Astrocyte (in vitro differentiated cells and primary cell): Measurements from ENCODE around the gene LGALS3. TPM values are rescaled to one million over a fixed set of nuclear protein-coding genes. Genes with fewer than 3 reads are reported as not detected.

Experiments
- DNase-seq: peaks from one replicate; pipeline ENCODE4 v3.0.0-alpha.2; 2010; ENCODE audit warnings: low read depth
- FAIRE-seq: peaks from 2 replicates; lab custom pipeline; 2011; peaks lifted over from hg19 to GRCh38; lab: Jason Lieb, UNC
- H2AFZ ChIP-seq: 2 replicates; pipeline ENCODE4 v1.6.0; 2012; ENCODE audit warnings: low read depth, low read length, inconsistent platforms
- H3K27ac ChIP-seq: 2 replicates; pipeline ENCODE4 v1.5.1; 2011; ENCODE audit warnings: low read depth, low read length, inconsistent platforms
- H3K27me3 ChIP-seq: 2 replicates; pipeline ENCODE4 v1.6.0; 2011; ENCODE audit warnings: low read length, inconsistent platforms; ENCODE audit not compliant: insufficient read depth
- H3K36me3 ChIP-seq: 2 replicates; pipeline ENCODE4 v1.5.1; 2011; ENCODE audit warnings: low read length, inconsistent platforms; ENCODE audit not compliant: insufficient read depth
- H3K4me1 ChIP-seq: 2 replicates; pipeline ENCODE4 v1.5.1; 2011; ENCODE audit warnings: low read length, inconsistent platforms; ENCODE audit not compliant: insufficient read depth
- H3K4me2 ChIP-seq: 2 replicates; pipeline ENCODE4 v1.6.0; 2012; ENCODE audit warnings: low read length, inconsistent platforms
- H3K4me3 ChIP-seq: 2 replicates; pipeline ENCODE4 v1.5.1; 2011; ENCODE audit warnings: low read depth, mild to moderate bottlenecking, low read length, inconsistent platforms; ENCODE audit not compliant: insufficient read depth
- H3K79me2 ChIP-seq: 2 replicates; pipeline ENCODE4 v1.6.0; 2012; ENCODE audit warnings: mild to moderate bottlenecking, low read length, inconsistent platforms; ENCODE audit not compliant: insufficient read depth
- H3K9ac ChIP-seq: 2 replicates; pipeline ENCODE4 v1.6.0; 2012; ENCODE audit warnings: mild to moderate bottlenecking, low read length, inconsistent platforms
- H3K9me3 ChIP-seq: 2 replicates; pipeline ENCODE4 v1.5.1; 2012; ENCODE audit warnings: low read depth, mild to moderate bottlenecking, low read length, inconsistent platforms; ENCODE audit not compliant: insufficient read depth
- H4K20me1 ChIP-seq: 2 replicates; pipeline ENCODE4 v1.6.0; 2012; ENCODE audit warnings: low read length, inconsistent platforms; ENCODE audit not compliant: insufficient read depth
- H3K27ac Mint-ChIP-seq: one replicate; pipeline ENCODE4 v1.8.0; 2021; ENCODE audit warnings: mild to moderate bottlenecking, mixed read lengths; ENCODE audit not compliant: unreplicated experiment
- H3K27me3 Mint-ChIP-seq: one replicate; pipeline ENCODE4 v1.8.0; 2021; ENCODE audit warnings: low read depth, mixed read lengths; ENCODE audit not compliant: unreplicated experiment
- H3K36me3 Mint-ChIP-seq: one replicate; pipeline ENCODE4 v1.8.0; 2021; ENCODE audit warnings: low read depth, mixed read lengths; ENCODE audit not compliant: unreplicated experiment
- H3K4me1 Mint-ChIP-seq: one replicate; pipeline ENCODE4 v1.8.0; 2021; ENCODE audit warnings: low read depth, mixed read lengths; ENCODE audit not compliant: unreplicated experiment
- H3K4me3 Mint-ChIP-seq: one replicate; pipeline ENCODE4 v1.8.0; 2021; ENCODE audit warnings: mild to moderate bottlenecking, moderate library complexity, mixed read lengths; ENCODE audit not compliant: unreplicated experiment
- H3K9me3 Mint-ChIP-seq: one replicate; pipeline ENCODE4 v1.8.0; 2021; ENCODE audit warnings: mild to moderate bottlenecking, mixed read lengths; ENCODE audit not compliant: unreplicated experiment
- CTCF ChIP-seq: IDR thresholded peaks from 2 replicates; pipeline ENCODE4 v1.5.1; 2011; ENCODE audit warnings: low read depth, mild to moderate bottlenecking, inconsistent platforms, low read length, moderate library complexity; ENCODE audit not compliant: insufficient read depth
- EZH2 ChIP-seq: IDR thresholded peaks from 2 replicates; pipeline ENCODE4 v1.6.1; 2012; ENCODE audit warnings: mild to moderate bottlenecking, low read length, inconsistent platforms; ENCODE audit not compliant: insufficient read depth
- total RNA-seq: library from RNA; stranded (reverse); gene quantifications from 2 replicates; pipeline ENCODE4 v1.2.1, GENCODE V29; 2021

Gene LGALS3
- total RNA-seq, 1 donor from 2014 or later = 37.4 TPM

- H3K27ac ChIP-seq = peak overlapping the region; percentile 97
- peak overlapping the region; percentile 82 for H3K9ac ChIP-seq
- Mint-ChIP-seq H3K4me1 (peaks cover 39% of the 10 kb centered on the region), H3K36me3 (no peaks in the 10 kb centered on the region), H3K4me3 (no peak overlapping the region), H3K9me3 (peaks cover 17% of the 10 kb centered on the region), H3K27ac (peak overlapping the region; percentile 99), H3K27me3 (no peaks in the 10 kb centered on the region)
- peaks cover 8% of the 10 kb centered on the region for H3K9me3 ChIP-seq
- H3K4me1 ChIP-seq = peaks cover 44% of the 10 kb centered on the region
- peak overlapping the region; percentile 77 for H3K4me2 ChIP-seq
- no peak for TF ChIP-seq EZH2
- no peak for TF ChIP-seq CTCF
- no peak for FAIRE-seq
- H3K79me2 ChIP-seq = no peaks in the 10 kb centered on the region
- H3K4me3 ChIP-seq = no peak overlapping the region
- no peaks in the 10 kb centered on the region for H3K36me3 ChIP-seq
- H2AFZ ChIP-seq = no peak overlapping the region
- no peaks in the 10 kb centered on the region for H4K20me1 ChIP-seq
- no peak for DNase-seq
- no peaks in the 10 kb centered on the region for H3K27me3 ChIP-seq
Observed at GRCh38 chr14:55103971-55104954, 24.8 kb upstream of the LGALS3 start.

- no peak overlapping the region for H3K4me3 Mint-ChIP-seq
- no peak overlapping the region for H3K27ac Mint-ChIP-seq
- FAIRE-seq (no peak), DNase-seq (no peak)
- peaks cover 17% of the 10 kb centered on the region for H3K9me3 Mint-ChIP-seq
- Histone ChIP-seq H3K9me3 (peaks cover 8% of the 10 kb centered on the region), H3K27ac (no peak overlapping the region), H3K79me2 (no peaks in the 10 kb centered on the region), H3K4me3 (no peak overlapping the region), H4K20me1 (no peaks in the 10 kb centered on the region), H3K4me2 (no peak overlapping the region), H3K27me3 (no peaks in the 10 kb centered on the region), H3K4me1 (peaks cover 44% of the 10 kb centered on the region), H2AFZ (no peak overlapping the region), H3K9ac (no peak overlapping the region), H3K36me3 (no peaks in the 10 kb centered on the region)
- no peaks in the 10 kb centered on the region for H3K27me3 Mint-ChIP-seq
- H3K36me3 Mint-ChIP-seq = no peaks in the 10 kb centered on the region
- peaks cover 39% of the 10 kb centered on the region for H3K4me1 Mint-ChIP-seq
- no peak for TF ChIP-seq CTCF
- no peak for TF ChIP-seq EZH2
Observed at GRCh38 chr14:55105991-55106390, 23.1 kb upstream of the LGALS3 start.
